SK-N-DZ (cell line): ENCODE results near the gene HCFC1.
A peak's percentile ranks its signal among the peaks of the same experiment; 100 is the strongest.
"Not testable (repeated sequence)": the region's sequence is repeated elsewhere in the genome, so short reads cannot be mapped to it uniquely, and the experiment has no call there.

Experiments used
- DNase-seq: peaks from one replicate; pipeline ENCODE4 v3.0.0-alpha.2; 2015; ENCODE audit warnings: low spot score

HCFC1 gene

DNA sequence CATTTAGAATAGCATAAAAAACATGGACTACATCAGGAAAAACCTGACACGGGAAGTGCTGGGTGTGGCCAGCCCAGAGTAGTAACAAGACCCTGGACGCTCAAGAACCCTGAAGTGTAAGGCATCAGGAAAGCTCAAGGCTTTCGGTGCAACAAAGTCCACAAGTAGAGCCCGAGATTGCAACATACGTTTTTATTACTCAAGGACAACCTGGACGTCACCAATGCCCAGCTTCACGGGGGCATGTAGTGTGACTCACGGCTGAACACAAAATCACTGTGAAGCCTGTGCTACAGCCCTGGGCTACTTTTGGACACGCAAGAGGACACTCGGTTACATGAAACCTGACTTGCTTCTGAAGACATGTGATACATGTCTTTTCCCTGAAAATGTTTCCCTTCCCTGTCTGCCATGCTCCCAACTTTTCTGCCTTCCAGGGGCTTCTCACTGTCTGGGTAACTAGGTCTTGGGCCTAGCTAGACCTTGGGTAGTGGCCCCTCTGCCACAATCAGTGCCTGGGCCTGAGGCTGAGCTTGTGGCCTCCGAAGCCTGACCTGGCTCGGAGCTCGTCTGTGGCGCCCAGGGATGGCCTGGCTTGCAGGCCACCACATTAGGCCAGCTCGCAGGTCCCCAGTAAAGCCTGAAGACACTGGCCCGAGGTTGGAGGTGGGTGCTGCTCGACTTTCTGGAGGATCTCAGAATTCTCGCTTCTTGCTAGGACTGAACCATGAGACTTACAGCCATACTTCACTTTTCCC lies 38.9 kb upstream of the HCFC1 start:
- no peak for DNase-seq

DNA sequence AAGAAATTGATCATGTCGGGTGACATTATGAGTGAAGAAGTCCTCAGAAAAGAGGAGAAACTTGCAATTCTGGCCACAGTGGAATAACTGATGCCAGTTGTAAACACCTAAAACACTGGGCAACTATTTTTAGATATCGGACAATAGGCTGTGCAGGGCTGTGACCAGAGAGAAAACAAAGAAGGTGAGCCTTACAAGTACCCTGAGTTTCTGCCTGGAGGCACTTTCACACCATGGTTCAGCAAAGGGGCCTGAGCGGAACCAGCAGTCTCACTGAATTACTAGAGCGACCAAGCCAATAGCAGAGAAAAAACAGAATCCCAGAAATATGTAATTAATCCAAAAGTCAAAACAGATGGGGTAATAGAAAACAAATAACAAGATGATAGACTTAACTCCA lies 36.9 kb upstream of the HCFC1 start:
- no peak for DNase-seq

DNA sequence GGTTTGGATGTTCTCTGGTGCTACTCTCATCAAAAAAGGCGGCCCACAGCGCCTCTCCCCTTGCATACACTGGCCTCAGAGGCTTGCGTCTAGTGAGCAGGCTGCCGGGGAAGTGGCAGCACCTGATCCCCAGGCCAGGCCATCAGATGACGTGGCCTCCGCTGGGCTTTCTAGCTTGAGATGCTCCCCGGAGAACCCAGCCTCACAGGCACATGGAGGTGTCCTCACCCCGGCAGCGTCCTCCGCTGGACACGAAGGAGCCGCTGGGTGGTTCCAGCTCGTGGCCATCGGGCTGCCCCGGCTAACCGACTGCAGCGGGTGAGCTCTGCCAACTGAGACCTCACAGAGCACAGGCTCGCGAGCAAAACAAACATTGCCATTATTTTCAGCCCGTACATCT lies 35.3 kb upstream of the HCFC1 start:
- DNase-seq = no peak

DNA sequence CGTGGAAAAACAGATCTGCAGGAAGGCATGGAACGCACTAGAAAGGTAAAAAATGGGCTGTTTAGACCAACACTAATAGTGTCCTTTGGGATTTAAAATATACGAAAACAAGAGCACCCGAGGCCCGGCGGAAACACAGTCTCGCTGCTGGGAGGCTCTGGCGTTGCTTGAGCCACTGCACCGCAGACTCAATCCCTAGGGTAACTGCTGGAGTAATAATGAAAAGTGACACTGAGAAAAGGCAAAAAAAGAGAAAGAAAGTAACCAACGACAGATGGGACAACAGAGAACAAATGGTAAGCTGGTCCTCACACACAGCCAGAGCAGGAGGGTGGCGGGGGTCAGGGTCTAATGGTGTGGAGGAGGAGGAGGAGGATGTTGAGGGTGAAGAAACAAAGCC lies 32.7 kb upstream of the HCFC1 start:
- no peak for DNase-seq

DNA sequence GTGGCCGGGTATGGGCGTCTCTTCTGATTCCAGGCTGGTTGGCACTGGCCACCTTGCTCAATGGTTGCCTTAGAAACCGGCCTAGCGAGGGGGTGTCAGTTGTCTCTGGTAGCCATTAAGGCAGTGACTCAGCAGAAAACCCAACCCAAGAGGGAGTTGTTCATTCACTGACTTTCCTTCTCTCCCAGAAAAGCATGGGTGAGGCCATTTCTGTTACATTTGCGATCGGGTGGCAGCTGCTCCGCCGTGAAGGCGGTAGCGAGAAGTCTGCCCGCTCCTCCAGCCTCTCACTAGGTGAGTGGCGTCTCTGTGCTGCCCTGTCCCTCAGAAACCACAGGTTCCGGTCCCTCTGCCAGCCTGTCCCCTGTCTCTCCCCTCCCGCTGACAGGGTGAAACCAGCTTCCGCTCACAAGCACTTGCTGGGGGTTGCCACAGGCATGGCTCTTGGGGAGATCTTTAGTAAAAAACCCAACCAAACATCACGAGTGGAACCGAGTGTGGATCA lies 30.6 kb upstream of the HCFC1 start:
- peak; percentile 56 for DNase-seq

DNA sequence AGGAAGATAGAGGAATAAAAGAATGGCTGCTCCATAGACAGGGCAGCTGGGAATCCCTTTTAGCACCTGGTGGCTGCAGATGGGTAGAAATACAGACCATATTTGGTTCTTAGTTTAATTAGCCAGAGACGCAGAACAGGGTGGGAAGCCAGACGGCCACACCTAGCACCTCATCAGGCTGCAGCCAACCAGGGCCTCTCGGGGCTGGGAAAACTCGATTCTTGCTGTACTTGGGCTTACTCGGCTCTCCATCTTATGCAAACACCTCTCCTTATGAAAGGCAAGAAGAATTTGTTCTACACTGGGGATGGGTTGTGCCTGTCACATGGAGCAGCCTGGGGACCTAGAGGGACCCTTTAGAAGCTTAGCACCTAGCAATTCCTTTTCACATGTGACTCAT lies 28.4 kb upstream of the HCFC1 start:
- no peak for DNase-seq

DNA sequence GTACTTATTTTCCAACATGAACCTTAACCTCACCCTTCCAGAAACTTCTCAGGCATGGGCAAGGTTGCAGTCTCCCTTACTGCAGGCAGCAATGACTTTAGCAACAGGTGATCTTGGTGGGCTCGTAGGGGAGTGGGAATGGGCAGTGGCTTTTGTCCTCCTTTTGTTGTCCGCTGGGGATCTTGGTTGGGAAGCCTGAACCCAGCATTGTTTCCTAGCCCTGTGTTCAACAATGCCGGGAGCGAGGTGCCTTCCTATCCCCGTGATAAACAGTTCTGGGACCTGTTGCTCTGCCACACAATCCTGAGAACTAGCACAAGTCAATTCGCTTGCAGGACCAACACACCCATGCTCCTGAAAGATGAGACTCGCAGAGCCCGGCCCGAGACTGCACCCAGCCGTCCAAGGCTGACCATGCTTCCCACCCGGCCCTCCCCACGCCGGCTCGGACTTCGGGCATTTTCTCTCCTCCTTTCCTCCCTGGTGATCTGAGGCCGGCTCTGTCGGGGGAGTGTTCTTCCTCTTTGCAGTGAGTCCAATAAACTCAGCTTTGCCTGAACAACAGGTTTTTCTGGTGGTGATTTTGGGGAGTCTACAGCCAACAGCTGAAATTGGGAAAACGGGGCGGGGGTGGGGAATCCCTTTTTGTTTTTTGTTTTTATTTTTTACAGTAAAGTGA lies 27.9 kb upstream of the HCFC1 start:
- no peak for DNase-seq

DNA sequence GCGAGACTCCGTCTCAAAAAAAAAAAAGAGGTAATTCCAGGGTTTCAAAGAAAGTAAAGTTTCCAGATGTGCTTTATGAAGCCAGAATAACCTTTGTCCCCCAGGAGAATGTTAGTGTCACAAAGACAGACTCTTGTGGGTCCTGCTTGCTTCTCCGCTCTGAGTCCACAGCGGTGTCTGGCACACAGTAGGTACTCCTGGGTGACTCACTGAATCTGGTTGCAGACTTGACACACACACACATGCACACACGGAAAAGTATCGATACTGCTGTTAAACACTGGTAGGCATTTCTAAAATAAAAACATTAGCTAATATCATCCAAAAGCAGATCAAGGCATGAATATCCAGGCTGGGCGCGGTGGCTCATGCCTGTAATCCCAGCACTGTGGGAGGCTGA lies 23.9 kb upstream of the HCFC1 start:
- no peak for DNase-seq

DNA sequence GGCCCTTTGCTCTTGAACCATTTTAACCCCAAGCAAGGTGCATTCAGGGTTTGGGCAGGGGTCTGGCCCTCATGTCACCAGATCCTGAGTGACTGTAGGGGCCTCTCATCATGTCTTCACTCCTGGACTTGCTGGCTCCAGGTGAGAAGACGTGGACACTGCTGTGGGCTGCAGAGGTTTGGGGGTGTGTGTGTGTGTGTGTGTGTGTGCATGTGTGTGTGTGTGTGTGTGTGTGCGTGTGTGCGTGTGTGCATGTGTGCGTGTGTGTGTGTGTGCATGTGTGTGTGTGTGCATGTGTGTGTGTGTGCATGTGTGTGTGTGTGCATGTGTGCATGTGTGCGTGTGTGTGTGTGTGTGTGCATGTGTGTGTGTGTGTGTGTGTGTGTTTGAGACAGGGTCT lies 22.8 kb upstream of the HCFC1 start:
- not testable (repeated sequence) for DNase-seq

DNA sequence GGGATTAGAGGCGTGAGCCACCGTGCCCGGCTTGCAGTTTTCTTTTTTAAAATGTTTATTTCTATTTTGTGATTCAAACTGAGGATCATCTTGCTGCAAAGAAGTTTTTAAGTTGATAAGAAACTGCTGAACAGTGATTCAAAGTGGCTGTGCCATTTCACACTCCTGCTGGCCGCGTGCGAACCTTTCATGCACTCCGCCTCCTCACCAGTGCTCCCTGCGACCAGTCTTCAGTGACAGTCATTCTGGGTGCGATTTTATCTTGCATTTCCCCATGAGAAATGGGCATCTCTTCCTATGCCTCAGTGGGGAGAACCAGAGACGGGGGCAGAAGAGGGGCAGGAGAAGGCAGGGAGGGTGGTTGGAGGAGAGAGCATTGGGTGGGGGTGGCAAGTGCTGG lies 22.4 kb upstream of the HCFC1 start:
- no peak for DNase-seq

DNA sequence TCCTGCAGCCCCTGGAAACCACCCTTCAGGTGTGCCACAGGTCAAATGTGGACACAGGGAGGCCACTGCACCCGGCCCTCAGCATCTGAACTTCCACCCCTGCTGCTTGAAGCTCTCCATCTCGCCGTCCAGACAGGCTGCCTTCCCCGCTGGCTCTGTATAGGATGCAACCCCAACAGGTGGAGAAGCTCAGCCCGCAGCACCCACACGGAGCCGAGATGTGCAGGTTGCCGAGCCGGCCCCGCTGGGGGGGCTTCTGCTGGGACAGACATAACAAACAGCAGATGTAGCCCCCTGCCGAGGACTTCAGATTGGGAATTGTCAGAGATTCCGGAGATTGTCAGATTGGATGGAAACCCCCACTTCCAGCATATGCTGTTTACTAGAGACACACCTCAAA lies 21.5 kb upstream of the HCFC1 start:
- no peak for DNase-seq

DNA sequence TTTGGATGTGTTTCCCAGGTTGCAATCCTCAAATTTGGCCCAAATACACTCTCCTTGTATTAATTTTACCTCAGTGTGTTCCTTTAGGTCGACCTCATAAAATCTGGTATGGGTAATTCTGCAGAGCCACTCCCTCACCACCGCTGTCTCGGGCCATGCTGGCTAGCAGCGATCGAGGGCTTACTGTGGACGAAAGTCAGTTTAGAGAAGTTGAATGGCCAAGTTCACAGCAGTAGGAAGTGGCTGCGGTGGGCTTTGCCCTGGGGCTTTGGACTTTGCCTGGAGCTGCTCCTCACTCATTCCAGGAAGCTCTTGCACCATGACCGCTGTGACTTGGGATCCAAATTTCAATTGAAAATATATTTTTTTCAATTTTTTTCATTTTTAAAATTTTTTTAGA lies 20.6 kb upstream of the HCFC1 start:
- no peak for DNase-seq

DNA sequence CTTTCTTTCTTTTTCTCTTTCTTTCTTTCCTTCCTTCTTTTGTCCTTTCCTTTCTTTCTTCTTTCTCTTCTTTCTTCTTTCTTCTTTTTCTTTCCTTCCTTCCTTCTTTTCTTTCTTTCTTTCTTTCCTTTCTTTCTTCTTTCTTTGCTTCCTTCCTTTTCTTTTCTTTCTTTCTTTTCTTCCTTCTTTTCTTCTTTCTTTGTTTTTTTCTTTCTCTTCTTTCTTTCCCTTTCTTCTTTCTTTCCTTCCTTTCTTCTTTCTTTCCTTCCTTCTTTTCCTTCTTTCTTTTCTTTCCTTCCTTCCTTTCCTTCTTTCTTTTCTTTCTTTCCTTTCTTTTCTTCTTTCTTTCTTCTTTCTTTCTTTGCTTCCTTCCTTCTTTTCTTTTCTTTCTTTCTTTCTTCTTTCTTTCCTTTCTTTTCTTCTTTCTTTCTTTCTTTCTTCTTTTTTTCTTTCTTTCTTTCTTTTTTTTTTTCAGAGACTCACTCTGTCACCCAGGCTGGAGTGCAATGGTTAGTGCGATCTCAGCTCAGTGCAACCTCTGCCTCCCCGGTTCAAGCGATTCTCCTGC lies 19.5 kb upstream of the HCFC1 start:
- DNase-seq = no peak

DNA sequence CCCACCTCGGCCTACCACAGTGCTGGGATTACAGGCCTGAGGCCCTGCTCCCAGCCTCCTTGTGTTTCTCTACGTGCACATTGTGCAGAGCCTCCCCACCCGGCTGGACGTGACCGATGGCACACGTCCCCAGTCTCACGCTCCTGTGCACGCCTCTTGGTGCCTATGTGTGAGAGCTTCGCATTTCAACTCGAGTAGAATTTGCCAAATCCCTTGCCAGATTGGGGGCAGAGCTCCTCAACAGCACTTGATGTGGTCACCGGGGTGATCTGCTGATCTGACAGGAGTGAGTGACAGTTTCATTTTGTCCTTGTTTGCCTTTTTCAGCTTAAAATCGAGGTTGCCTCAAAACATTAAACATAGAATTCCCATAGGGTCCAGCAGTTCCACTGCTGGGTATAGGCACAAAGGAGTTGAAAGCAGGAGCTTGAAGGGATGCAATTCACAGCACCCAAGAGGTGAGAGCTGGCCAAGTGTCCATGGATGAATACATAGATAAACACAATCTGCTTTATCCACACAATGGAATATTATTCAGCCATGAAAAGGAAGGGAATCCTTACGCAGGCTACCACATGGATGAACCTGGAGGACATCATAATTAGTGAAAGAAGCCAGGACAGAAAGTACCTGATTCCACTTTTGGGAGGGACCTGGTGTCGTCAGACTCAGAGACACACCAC lies 18.5 kb upstream of the HCFC1 start:
- DNase-seq = no peak

DNA sequence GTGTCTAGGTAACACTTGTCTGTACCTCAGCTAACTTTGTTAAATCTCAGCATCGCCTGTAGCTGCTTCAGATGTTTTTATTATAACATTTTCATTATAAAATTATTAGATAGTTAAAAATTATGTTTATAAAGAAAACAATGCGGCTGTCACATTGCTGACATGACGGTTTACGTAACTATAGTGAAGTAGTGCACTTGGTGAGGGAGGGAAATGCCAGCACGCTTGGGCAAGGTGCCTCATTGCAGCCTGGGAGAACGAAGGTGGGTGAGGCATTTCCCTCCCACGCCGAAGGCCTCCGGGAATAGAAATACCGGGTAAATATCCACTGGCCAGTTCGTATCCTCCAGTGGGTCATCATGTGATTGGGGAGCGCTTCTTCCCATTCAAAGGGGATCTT lies 16.9 kb upstream of the HCFC1 start:
- DNase-seq = no peak

DNA sequence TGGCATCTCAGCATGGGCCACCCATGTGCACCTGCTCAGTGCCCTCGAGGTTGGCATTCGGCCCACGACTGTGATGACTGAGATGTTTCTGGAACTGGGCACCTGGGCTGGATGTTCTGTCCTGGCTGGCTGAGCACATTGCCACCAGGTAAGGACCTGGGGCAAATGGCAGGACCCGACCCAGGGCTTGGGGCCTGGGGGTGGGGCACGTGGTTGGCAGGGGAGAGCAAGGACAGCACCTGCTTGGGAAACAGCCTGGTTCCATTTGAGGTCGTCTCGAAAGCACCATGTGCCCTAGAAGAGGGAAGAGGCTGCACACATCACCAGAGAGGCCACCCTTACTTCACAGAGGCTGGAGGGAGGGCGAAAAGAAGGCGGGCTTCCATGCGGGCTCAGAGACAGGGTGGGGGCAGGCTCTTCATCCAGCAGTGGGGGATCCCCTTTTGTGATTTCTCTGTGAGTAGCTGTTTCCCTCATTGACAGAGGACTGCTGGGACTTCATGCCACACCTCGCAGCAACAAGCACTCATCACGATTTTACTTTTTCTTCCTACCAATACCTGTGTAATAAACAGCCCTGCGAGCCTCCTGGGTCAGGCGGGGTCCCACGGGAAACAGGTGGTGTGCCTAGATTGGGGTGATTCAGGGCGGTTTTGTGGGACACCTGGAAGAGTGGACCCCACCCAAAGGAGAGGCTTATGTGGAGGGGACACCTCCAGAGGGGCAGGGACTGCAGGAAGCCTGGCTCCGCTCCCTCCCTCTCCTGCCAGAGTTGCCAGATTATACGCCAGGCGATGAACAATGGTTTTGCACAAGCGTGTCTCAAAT lies 12.9 kb upstream of the HCFC1 start:
- no peak for DNase-seq

DNA sequence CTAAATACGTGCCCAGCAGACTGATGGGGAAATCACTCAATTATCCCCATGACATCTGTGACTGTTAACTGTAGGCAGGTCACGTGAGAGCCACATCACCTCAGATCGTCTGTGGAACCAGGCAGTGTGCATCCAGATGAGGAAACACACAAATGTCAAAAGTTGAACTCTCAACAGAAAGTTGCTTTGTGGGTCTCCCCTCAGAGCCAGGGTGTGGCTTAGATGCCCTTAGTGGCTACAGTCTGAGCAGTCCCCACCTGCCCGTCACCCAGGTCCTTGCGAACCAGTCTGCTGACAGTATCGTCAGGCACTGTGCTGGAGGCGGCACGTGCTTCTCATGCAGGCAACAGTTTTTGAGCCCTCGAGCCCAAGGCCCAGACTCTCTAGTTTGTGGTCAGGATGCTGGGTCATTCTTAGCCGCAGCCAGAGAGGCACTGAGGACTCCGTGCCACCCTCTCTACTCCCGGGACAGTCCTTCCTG lies 11.7 kb upstream of the HCFC1 start:
- DNase-seq = no peak

DNA sequence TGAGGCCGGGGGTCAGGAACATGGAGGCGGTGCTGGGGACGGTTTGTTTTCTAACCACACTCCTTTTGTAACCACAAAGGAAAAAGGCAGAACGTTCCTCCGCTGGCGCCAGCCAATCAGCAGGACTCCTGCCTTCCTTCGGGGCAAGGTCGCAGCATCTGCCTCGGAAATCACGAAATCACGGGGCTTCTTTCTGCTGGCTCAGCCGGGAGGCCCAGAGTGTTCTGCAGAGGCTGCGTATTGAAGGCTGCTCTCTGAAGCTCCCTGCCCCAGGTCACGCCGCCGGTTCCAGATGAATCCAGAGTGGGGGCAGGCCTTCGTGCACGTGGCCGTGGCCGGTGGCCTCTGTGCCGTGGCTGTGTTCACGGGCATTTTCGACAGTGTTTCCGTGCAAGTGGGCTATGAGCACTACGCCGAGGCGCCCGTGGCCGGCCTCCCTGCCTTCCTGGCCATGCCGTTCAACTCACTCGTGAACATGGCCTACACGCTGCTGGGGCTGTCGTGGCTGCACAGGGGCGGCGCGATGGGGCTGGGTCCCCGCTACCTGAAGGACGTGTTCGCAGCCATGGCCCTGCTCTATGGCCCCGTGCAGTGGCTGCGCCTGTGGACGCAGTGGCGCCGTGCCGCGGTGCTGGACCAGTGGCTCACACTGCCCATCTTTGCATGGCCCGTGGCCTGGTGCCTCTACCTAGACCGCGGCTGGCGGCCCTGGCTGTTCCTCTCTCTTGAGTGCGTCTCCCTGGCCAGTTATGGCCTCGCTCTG lies 10.3 kb upstream of the HCFC1 start:
- no peak for DNase-seq

DNA sequence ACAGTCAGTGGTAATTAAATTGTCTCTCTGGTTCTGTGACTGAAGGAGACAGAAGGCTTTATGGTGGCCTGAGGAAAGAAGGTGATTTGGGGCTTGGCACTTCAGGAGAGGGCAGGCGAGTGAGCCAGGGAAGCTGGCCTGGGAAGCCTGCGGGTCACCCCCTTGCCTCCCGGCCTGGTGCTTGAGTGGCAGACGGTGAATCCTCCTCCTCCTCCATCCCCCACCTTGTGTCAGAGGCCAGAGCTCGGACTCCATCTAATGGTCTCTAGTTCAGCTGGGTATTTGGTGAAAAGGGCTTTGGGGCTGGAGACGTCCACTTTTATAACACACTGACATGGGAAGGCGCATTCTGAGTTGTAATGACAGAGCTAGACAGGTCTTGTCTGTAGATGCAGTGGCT lies 9.6 kb upstream of the HCFC1 start:
- no peak for DNase-seq

DNA sequence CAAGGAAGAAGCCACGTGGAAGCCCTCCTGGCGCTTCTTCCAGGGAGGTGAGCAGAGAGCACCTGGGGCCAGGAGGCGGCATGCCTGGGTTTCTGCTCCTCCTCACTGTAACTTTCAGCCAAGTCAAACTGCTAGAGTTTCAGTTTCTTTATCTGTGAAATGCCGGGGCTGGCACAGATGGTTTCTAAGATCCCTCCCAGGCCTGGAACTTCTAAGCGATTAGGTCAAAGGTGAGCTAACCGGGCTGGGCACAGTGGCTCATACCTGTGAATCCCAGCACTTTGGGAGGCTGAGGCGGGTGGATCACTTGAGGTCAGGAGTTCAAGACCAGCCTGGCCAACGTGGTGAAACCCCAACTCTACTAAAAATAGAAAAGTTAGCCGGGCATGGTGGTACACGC lies 8.8 kb upstream of the HCFC1 start:
- DNase-seq = not testable (repeated sequence)
